AG09309 (cell line): ENCODE data around the gene KCND3.

Experiments used
- DNase-seq: peaks from one replicate; pipeline ENCODE4 v3.0.0-alpha.2; 2010; ENCODE audit warnings: low read depth
- H3K4me3 ChIP-seq: 2 replicates; pipeline ENCODE4 v1.5.1; 2011; ENCODE audit warnings: mild to moderate bottlenecking, low read depth, low read length, moderate library complexity; ENCODE audit not compliant: control insufficient read depth
- TF ChIP-seq, protein P1 (sequence below): IDR thresholded peaks from 2 replicates; pipeline ENCODE4 v1.5.1; 2011; ENCODE audit warnings: mild to moderate bottlenecking, low read depth, low read length, inconsistent platforms; ENCODE audit not compliant: insufficient read depth, control insufficient read depth; ENCODE audit errors: missing control alignments

The KCND3 gene

GRCh38 chr1:111973150-111973790 is 16.2 kb downstream of the KCND3 start:
- TF ChIP-seq, protein P1, sequence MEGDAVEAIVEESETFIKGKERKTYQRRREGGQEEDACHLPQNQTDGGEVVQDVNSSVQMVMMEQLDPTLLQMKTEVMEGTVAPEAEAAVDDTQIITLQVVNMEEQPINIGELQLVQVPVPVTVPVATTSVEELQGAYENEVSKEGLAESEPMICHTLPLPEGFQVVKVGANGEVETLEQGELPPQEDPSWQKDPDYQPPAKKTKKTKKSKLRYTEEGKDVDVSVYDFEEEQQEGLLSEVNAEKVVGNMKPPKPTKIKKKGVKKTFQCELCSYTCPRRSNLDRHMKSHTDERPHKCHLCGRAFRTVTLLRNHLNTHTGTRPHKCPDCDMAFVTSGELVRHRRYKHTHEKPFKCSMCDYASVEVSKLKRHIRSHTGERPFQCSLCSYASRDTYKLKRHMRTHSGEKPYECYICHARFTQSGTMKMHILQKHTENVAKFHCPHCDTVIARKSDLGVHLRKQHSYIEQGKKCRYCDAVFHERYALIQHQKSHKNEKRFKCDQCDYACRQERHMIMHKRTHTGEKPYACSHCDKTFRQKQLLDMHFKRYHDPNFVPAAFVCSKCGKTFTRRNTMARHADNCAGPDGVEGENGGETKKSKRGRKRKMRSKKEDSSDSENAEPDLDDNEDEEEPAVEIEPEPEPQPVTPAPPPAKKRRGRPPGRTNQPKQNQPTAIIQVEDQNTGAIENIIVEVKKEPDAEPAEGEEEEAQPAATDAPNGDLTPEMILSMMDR = no peak
- no peak overlapping the region for H3K4me3 ChIP-seq
- DNase-seq = no peak

GRCh38 chr1:111971396-111971795 is 18.1 kb downstream of the KCND3 start:
- no peak overlapping the region for H3K4me3 ChIP-seq
- TF ChIP-seq, protein P1 = no peak
- no peak for DNase-seq

- DNase-seq = no peak
- no peak overlapping the region for H3K4me3 ChIP-seq
- TF ChIP-seq, protein P1 = no peak
Observed at GRCh38 chr1:111968511-111968910, 21.0 kb downstream of the KCND3 start.

DNA sequence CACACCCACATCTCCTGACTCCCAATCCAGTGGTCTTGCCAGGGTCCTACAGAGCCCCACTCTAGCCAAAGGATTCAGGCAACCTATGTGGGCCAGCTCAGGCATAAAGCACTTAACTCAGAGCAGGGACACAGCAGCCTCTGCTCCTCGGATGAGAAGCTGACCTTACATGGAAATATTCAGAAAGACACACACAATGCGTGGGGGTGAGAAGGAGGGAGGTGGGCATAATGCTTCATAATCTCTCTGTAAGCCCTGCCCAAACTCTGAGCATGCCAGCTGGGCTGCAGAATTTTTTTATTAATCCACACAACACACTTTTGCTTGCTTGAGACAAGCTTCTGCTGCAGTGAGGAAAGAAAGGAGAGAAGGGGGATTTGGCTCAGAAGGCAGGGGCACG is 21.6 kb downstream of the KCND3 start:
- TF ChIP-seq, protein P1 = no peak

DNA sequence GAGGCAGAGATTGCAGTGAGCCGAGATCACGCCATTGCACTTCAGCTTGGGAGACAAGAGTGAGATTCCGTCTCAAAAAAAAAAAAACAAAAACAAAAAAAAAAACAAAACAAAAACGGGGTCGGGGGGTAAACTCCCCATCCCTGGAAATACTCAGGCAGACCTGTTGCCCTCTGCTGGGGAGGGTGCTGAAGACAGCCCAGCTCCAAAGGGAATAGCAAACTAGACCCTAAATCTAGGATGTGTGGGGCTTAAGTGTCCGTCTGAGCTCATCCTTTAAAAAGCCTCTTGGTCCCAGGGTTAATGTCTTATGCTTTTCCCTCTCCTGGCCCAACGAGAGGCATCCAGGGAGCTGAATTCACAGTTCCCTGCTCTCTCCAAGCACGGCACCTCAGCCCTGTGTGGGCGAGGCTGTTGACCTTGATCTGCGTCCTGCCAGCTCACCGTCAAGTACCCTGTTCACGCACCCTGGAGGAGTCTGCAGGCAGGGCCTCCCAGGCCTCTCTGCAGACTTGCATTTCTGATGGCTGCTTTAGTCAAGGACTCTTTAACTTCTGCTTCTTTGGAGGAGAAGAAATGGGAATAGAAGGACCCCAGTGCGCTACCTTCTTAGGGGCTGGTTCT is 22.3 kb downstream of the KCND3 start:
- no peak for DNase-seq
- TF ChIP-seq, protein P1 = no peak
- no peak overlapping the region for H3K4me3 ChIP-seq

More for the DNA sequence above, 21.6 kb downstream of the KCND3 start:
- DNase-seq = no peak
- H3K4me3 ChIP-seq = no peak overlapping the region

DNA sequence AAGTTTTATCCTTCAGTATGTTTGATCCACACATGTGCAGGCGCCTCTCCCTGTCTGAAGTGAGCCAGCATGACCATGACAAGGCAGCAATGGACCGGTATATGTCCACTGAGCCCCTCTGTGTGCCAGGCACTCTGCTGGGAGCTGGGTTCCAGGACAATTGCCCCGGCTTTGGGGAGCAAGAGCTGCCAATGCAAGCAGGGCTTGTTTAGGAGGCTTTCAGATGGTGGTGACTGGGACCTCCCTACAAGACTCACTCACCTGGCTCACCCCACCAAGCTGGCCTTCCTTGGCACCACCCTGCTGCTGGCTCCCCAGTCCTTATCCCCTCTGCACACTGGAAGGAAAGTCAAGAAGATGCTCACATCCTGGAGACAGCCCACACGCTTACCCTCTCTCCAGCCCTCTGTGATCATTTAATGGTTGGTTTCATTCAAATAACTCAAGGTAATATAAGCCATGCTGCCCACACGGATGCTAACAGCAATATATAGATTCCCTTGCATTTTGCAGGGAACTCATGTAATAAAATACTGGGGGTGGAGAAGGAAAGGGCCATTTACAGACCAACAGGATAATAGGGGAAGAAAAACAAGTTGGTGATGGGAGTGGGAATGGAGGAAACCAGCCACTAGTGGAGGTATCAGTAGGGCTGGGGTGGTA is 23.6 kb downstream of the KCND3 start:
- TF ChIP-seq, protein P1 = no peak
- no peak for DNase-seq
- no peak overlapping the region for H3K4me3 ChIP-seq
